ENCODE measurements around the gene MLN.

MLN gene

DNA sequence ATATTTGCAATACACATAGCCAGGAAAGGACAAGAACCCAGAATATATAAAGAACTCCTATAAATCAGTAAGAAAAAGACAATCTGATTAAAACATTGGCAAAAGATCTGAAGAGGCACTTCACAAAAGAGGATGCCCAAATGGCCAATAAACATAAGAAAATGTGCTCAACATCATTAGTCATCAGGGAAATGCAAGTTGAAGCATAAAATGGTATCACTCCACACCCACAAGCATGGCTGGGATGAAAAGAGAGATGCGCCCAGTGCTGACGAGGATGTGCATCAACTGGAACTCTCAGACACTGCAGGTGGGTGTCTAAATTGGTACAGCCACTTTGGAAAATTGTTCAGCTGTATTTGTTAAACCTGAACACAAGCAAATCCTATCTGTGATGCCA is 42.4 kb upstream of the MLN start:
- no peak overlapping the region for H3K4me3 ChIP-seq (ENCODE audit: low read length)
- no peak overlapping the region for H3K9ac ChIP-seq (ENCODE audit: low read length)
- H3F3A ChIP-seq (ENCODE audit: insufficient read depth, low read length) = no peaks in the 10 kb centered on the region
- no peaks in the 10 kb centered on the region for H3K79me2 ChIP-seq (ENCODE audit: low read length)
- no peak overlapping the region for H3K27ac ChIP-seq (ENCODE audit: low read length)
- no peaks in the 10 kb centered on the region for H3K9me3 ChIP-seq (replicated peaks; ENCODE audit: insufficient read depth, low read length)
- no peaks in the 10 kb centered on the region for H4K20me1 ChIP-seq (ENCODE audit: insufficient read depth, low read length)
- no peaks in the 10 kb centered on the region for H3K9me2 ChIP-seq (replicated peaks; ENCODE audit: insufficient read depth, low read length)
- H2AFZ ChIP-seq (ENCODE audit: low read length) = no peak overlapping the region
- TF ChIP-seq EZH2 (optimal IDR thresholded peaks at IDR 0.05; ENCODE audit: low read depth, low read length) = no peak
- no peak for TF ChIP-seq EZH2phosphoT487 (IDR thresholded peaks at IDR 0.05; ENCODE audit: low read length)
- TF ChIP-seq, protein P1, sequence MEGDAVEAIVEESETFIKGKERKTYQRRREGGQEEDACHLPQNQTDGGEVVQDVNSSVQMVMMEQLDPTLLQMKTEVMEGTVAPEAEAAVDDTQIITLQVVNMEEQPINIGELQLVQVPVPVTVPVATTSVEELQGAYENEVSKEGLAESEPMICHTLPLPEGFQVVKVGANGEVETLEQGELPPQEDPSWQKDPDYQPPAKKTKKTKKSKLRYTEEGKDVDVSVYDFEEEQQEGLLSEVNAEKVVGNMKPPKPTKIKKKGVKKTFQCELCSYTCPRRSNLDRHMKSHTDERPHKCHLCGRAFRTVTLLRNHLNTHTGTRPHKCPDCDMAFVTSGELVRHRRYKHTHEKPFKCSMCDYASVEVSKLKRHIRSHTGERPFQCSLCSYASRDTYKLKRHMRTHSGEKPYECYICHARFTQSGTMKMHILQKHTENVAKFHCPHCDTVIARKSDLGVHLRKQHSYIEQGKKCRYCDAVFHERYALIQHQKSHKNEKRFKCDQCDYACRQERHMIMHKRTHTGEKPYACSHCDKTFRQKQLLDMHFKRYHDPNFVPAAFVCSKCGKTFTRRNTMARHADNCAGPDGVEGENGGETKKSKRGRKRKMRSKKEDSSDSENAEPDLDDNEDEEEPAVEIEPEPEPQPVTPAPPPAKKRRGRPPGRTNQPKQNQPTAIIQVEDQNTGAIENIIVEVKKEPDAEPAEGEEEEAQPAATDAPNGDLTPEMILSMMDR (IDR thresholded peaks at IDR 0.05; ENCODE audit: low read length) = no peak
- H3K4me1 ChIP-seq (ENCODE audit: low read length) = no peaks in the 10 kb centered on the region
- no peaks in the 10 kb centered on the region for H3K36me3 ChIP-seq (replicated peaks; ENCODE audit: insufficient read depth, low read length)
- peaks cover 8% of the 10 kb centered on the region for H3K27me3 ChIP-seq (replicated peaks; ENCODE audit: insufficient read depth, low read length)
- no peak for DNase-seq
- H3K4me2 ChIP-seq (ENCODE audit: low read depth, low read length) = no peak overlapping the region

GRCh38 chr6:33845031-33845745 is 41.4 kb upstream of the MLN start:
- Histone ChIP-seq H3K36me3 (replicated peaks; ENCODE audit: insufficient read depth, low read length) (no peaks in the 10 kb centered on the region), H3K9me2 (replicated peaks; ENCODE audit: insufficient read depth, low read length) (no peaks in the 10 kb centered on the region), H3F3A (ENCODE audit: insufficient read depth, low read length) (no peaks in the 10 kb centered on the region), H3K27me3 (replicated peaks; ENCODE audit: insufficient read depth, low read length) (no peaks in the 10 kb centered on the region), H3K4me2 (ENCODE audit: low read depth, low read length) (no peak overlapping the region), H2AFZ (ENCODE audit: low read length) (no peak overlapping the region), H4K20me1 (ENCODE audit: insufficient read depth, low read length) (no peaks in the 10 kb centered on the region), H3K9ac (ENCODE audit: low read length) (no peak overlapping the region), H3K9me3 (replicated peaks; ENCODE audit: insufficient read depth, low read length) (no peaks in the 10 kb centered on the region), H3K4me3 (ENCODE audit: low read length) (no peak overlapping the region), H3K27ac (ENCODE audit: low read length) (no peak overlapping the region), H3K4me1 (ENCODE audit: low read length) (peaks cover 7% of the 10 kb centered on the region), H3K79me2 (ENCODE audit: low read length) (no peaks in the 10 kb centered on the region)
- TF ChIP-seq EZH2phosphoT487 (IDR thresholded peaks at IDR 0.05; ENCODE audit: low read length) (no peak), EZH2 (optimal IDR thresholded peaks at IDR 0.05; ENCODE audit: low read depth, low read length) (no peak)
- TF ChIP-seq, protein P1 (IDR thresholded peaks at IDR 0.05; ENCODE audit: low read length) = no peak
- no peak for DNase-seq

DNA sequence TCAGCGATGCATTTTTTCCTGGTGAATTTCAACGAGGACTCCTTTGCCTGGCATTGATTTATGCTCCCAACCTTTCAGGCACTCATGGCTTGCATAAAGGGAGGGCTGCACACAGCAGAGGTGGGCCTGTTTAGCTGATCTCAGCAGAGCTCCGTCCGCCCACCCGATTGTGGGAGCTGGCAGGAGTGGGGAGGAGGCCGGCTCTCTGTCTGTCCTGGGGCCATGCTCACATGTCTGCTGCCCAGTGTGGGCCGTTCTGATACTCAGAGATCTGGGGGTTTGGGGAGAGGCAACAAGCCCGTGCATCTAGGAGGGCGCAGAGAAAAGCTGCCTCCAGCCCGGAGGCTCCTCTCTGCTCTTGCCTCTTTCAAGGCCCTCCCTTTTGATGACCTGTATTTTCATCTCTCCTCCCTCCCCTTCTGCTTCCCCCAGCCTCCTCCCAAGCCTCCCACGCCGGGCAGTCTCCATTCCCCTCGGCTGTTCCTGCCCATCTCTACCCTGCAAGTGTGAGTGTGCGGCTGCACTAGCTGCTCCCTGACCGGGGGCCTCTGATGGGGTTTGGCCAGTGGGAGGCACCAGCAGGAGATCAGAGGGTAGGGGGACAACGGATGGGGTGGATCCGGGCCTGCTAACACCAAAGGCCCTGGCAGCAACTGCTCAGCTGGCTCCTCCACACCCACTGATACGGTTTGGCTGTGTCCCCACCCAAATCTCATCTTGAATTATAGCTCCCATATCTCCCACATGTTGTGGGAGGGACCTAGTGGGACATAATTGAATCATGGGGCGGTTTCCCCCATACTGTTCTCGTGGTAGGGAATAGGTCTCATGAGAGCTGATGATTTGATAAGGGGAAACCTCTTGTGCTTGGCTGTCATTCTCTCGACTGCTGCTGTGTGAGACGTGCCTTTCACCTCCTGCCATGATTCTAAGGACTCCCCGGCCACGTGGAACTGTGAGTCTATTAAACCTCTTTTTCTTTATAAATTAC is 39.6 kb upstream of the MLN start:
- no peaks in the 10 kb centered on the region for H3K9me3 ChIP-seq (replicated peaks; ENCODE audit: insufficient read depth, low read length)
- DNase-seq = no peak
- no peak overlapping the region for H3K4me3 ChIP-seq (ENCODE audit: low read length)
- H4K20me1 ChIP-seq (ENCODE audit: insufficient read depth, low read length) = no peaks in the 10 kb centered on the region
- no peak overlapping the region for H3K4me2 ChIP-seq (ENCODE audit: low read depth, low read length)
- H3K27me3 ChIP-seq (replicated peaks; ENCODE audit: insufficient read depth, low read length) = no peaks in the 10 kb centered on the region
- H3K4me1 ChIP-seq (ENCODE audit: low read length) = peaks cover 15% of the 10 kb centered on the region
- TF ChIP-seq EZH2 (optimal IDR thresholded peaks at IDR 0.05; ENCODE audit: low read depth, low read length) (no peak), EZH2phosphoT487 (IDR thresholded peaks at IDR 0.05; ENCODE audit: low read length) (no peak)
- TF ChIP-seq, protein P1 (IDR thresholded peaks at IDR 0.05; ENCODE audit: low read length) = no peak
- H3K9me2 ChIP-seq (replicated peaks; ENCODE audit: insufficient read depth, low read length) = no peaks in the 10 kb centered on the region
- H2AFZ ChIP-seq (ENCODE audit: low read length) = no peak overlapping the region
- H3K79me2 ChIP-seq (ENCODE audit: low read length) = no peaks in the 10 kb centered on the region
- no peak overlapping the region for H3K27ac ChIP-seq (ENCODE audit: low read length)
- no peaks in the 10 kb centered on the region for H3F3A ChIP-seq (ENCODE audit: insufficient read depth, low read length)
- no peak overlapping the region for H3K9ac ChIP-seq (ENCODE audit: low read length)
- H3K36me3 ChIP-seq (replicated peaks; ENCODE audit: insufficient read depth, low read length) = no peaks in the 10 kb centered on the region
